GM13976 (cell line): ENCODE results near the gene MINDY4.

ENCODE experiments used
- DNase-seq: peaks from one replicate; pipeline ENCODE4 v3.0.0; 2012; ENCODE audit warnings: low spot score
- CTCF ChIP-seq: IDR thresholded peaks from 2 replicates; pipeline ENCODE4 v1.5.1; 2012; ENCODE audit warnings: borderline replicate concordance, mild to moderate bottlenecking; ENCODE audit not compliant: insufficient read depth; ENCODE audit errors: extremely low read depth, missing control alignments, control extremely low read depth
- in situ Hi-C: fragments of 300-500 bp; cut with MboI; formaldehyde crosslinking; loops from one replicate; pipeline ENCODE4 v1.12.0; 2022; ENCODE audit warnings: low sequenced_read_pairs, mixed read lengths, inconsistent platforms; ENCODE audit not compliant: unreplicated experiment

Gene MINDY4

GRCh38 chr7:30916255-30916654, 145.0 kb downstream of the MINDY4 start:
- DNase-seq = no peak
- no peak for TF ChIP-seq CTCF

DNA sequence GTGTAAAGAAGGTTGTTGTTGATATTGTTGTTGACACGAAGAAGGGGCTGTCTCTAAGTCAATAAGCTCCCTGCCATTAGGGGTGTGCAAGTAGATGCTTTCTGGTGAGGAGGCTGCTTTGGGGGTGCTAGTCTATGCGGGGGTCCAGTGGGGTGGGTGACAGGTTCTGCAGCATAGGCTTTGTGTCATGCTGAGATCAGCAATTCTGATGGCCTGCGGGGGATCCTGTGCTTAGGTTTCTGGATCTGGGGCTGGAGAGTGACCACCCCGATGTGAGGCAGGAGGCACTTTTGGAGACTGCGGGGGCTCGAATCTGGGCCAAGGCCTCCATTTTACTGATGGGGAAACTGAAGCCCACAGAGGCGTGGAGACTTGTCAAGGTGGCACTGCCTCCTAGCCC, 145.6 kb downstream of the MINDY4 start:
- in situ Hi-C loops = no loop called here
- DNase-seq = no peak
- no peak for TF ChIP-seq CTCF

More at GRCh38 chr7:30916255-30916654, 145.0 kb downstream of the MINDY4 start:
- in situ Hi-C loops = no loop called here

GRCh38 chr7:30917216-30917893, 146.1 kb downstream of the MINDY4 start:
- no peak for TF ChIP-seq CTCF
- in situ Hi-C loops = no loop called here
- DNase-seq = no peak

- no peak for DNase-seq
- TF ChIP-seq CTCF = no peak
- in situ Hi-C loops = no loop called here
These were observed 147.5 kb downstream of the MINDY4 start for GRCh38 chr7:30918676-30919075.

DNA sequence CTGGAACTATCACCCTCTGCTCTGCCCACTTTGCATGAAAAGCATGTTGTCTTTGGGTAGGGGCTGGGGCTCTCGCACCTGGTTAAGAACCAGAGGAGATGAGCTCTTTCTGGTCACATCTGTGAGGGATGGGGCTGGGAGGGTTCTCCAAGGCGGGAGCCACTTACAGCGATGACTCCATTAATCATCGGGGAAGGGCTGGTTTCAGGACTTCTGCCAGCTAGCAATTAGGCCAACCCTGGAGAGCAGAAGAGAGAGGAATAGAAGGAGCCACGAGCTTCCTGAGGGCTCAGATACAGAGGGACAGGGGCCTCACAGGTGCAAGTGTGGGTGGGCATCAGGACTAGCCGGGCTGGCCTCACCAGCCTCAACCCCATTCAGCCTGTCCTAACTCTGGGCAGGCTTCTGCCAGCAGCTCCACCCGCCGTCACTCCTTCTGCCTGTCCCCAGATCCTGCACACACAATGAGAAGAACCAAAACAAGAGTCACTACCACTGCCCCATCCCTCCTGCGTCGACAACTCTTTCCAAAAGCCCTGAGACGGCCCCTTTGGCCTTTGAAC, 148.9 kb downstream of the MINDY4 start:
- in situ Hi-C loops = no loop called here
- DNase-seq = no peak
- no peak for TF ChIP-seq CTCF

DNA sequence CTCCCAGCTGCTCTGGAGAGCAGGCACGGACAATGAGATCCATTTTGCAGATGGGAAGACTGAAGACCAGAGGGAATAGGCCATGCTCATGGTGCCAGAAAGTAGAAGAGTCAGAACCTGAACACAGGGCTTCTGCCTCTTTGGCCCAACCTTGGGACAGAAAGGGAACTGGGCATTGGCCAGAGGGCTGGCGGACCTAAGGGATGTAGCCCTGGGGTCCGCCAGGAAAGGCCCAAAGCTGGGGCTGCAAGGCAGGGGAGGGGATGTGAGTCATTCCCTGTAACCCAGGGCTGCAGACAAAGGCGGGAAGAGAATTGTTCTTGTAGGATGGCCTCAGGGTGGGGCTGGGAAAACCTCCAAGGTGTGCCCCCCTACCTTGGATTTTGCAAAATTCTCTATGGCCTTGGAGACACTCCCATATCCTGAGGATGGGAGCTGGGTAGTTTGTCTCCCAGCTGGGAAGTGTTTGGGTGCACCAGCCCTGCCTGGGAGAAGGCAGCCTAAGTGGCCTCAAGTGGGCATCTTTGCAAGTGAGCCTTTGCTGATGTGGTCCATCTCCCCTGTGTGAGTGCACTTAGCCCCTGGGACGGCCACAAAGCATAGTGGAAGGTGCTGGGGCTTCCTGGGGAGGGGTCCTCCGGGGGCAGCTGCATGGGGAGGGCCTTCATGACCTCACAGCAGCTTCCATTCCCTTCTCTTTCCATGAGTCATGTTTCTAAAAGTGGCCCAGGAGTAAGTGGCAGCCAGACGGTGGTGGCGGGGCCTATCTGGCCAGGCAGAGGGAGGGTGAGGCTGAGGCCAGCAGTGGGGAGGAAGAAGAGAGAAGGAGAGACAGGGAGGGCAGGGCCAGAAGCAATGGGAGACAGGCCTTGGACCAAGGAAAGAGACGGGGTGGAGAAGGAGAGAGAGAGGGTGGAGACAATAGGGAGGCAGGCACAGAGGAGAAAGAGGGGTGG, 149.6 kb downstream of the MINDY4 start:
- DNase-seq = no peak
- in situ Hi-C loops = no loop called here
- no peak for TF ChIP-seq CTCF
